Measurements from ENCODE around the gene SORBS2. TPM values are rescaled to one million over a fixed set of nuclear protein-coding genes. Genes with fewer than 3 reads are reported as not detected.

SORBS2 gene
- total RNA-seq, 2 experiments from 2014 or later: not detected

DNA sequence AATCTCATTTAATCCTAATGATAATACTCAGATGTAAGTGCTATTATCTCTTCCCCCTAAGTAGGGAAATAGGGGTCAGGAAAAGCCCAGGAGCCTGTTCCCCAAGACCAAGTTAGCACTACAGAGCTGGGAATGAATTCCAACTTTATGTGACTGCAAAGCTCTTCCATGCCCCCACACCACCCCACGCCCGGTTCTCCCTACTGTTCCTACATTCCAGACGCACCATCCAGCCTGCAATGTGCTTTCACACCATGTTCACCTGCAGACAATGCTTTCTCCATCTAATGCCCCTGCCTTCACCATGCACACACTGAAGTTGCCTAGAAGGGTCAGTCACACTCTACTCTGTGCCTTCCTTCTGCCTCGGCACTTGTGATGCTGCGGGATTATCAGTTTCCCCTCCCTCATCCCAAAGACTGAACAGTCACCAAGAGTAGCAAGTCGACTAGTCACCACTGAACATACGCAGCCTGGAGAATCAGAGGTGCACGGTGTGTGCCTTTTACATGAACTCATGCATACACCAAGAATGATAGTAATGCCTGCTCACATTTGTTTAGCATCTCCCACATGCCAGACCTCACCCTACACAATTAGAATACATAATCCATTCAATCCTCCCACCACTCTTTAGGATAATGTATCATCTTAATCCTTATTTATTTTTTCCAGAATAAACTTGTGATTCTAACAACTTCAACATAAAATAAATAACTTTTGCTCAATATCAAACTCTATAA is 14.2 kb downstream of the SORBS2 start:
- Histone ChIP-seq H3K27ac (ENCODE audit: low read depth in 1 of 2, low read length in 2 of 2) (no peak overlapping the region), H3K9me3 (ENCODE audit: control insufficient read depth in 1 of 2, insufficient read depth in 1 of 2, low read length in 2 of 2) (peaks cover 0 to 4% of the 10 kb centered on the region in 2 experiments), H3K36me3 (ENCODE audit: insufficient read depth, low read length) (no peaks in the 10 kb centered on the region), H3K4me1 (ENCODE audit: insufficient read depth, low read length) (no peaks in the 10 kb centered on the region), H3K27me3 (ENCODE audit: control insufficient read depth in 1 of 2, insufficient read depth in 2 of 2, low read length in 2 of 2) (no peaks in the 10 kb centered on the region), H3K4me3 (ENCODE audit: low read length) (no peak overlapping the region)
- POLR2A ChIA-PET: no interaction called here
- TF ChIP-seq, protein P1, sequence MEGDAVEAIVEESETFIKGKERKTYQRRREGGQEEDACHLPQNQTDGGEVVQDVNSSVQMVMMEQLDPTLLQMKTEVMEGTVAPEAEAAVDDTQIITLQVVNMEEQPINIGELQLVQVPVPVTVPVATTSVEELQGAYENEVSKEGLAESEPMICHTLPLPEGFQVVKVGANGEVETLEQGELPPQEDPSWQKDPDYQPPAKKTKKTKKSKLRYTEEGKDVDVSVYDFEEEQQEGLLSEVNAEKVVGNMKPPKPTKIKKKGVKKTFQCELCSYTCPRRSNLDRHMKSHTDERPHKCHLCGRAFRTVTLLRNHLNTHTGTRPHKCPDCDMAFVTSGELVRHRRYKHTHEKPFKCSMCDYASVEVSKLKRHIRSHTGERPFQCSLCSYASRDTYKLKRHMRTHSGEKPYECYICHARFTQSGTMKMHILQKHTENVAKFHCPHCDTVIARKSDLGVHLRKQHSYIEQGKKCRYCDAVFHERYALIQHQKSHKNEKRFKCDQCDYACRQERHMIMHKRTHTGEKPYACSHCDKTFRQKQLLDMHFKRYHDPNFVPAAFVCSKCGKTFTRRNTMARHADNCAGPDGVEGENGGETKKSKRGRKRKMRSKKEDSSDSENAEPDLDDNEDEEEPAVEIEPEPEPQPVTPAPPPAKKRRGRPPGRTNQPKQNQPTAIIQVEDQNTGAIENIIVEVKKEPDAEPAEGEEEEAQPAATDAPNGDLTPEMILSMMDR (IDR thresholded peaks at IDR 0.05): no peak
- Mint-ChIP-seq H3K27me3 (peaks cover 6% of the 10 kb centered on the region), H3K27ac (no peak overlapping the region), H3K4me3 (no peak overlapping the region), H3K36me3 (ENCODE audit: low read depth) (no peaks in the 10 kb centered on the region), H3K9me3 (peaks cover 3% of the 10 kb centered on the region), H3K4me1 (ENCODE audit: low read depth) (no peaks in the 10 kb centered on the region)
- CTCF ChIA-PET: no interaction called here
- no peak for ATAC-seq (ENCODE audit: poor library complexity)
- DNase-seq: no peak
- intact Hi-C loops (cut with DNase I, micrococcal nuclease): no loop called here

DNA sequence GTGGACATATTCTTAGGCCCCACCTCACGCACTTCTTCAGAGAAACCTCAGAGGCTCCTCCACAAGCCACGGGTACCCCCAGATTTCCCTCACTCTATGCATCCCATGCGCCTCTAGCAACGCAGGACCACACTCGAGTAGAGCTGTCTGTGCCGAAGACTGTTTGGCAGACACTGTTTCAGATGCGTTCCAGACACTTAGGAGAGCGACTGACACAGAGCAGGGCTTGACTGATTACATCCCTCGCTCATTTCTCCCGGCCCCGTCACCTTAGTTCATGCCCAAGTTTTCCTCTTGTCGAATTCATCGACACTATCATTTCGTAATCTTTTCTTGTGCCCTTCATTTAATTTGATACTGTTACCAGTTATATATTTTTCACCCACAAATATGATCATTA is 15.0 kb downstream of the SORBS2 start:
- H3K9me3 ChIP-seq (ENCODE audit: control insufficient read depth in 1 of 2, insufficient read depth in 1 of 2, low read length in 2 of 2): peaks cover 0 to 4% of the 10 kb centered on the region in 2 experiments
- no peak overlapping the region for H3K27ac Mint-ChIP-seq
- no peak overlapping the region for H3K4me3 ChIP-seq (ENCODE audit: low read length)
- H3K4me1 Mint-ChIP-seq (ENCODE audit: low read depth): no peaks in the 10 kb centered on the region
- H3K36me3 Mint-ChIP-seq (ENCODE audit: low read depth): no peaks in the 10 kb centered on the region
- ChIA-PET CTCF (no interaction called here), POLR2A (no interaction called here)
- no peaks in the 10 kb centered on the region for H3K4me1 ChIP-seq (ENCODE audit: insufficient read depth, low read length)
- no peak overlapping the region for H3K4me3 Mint-ChIP-seq
- intact Hi-C loops (cut with DNase I, micrococcal nuclease): no loop called here
- TF ChIP-seq, protein P1 (IDR thresholded peaks at IDR 0.05): no peak
- no peaks in the 10 kb centered on the region for H3K36me3 ChIP-seq (ENCODE audit: insufficient read depth, low read length)
- H3K27ac ChIP-seq (ENCODE audit: low read depth in 1 of 2, low read length in 2 of 2): no peak overlapping the region
- peaks cover 6% of the 10 kb centered on the region for H3K27me3 Mint-ChIP-seq
- no peaks in the 10 kb centered on the region for H3K27me3 ChIP-seq (ENCODE audit: control insufficient read depth in 1 of 2, insufficient read depth in 2 of 2, low read length in 2 of 2)
- DNase-seq (no peak), ATAC-seq (ENCODE audit: poor library complexity) (no peak)
- peaks cover 3% of the 10 kb centered on the region for H3K9me3 Mint-ChIP-seq

DNA sequence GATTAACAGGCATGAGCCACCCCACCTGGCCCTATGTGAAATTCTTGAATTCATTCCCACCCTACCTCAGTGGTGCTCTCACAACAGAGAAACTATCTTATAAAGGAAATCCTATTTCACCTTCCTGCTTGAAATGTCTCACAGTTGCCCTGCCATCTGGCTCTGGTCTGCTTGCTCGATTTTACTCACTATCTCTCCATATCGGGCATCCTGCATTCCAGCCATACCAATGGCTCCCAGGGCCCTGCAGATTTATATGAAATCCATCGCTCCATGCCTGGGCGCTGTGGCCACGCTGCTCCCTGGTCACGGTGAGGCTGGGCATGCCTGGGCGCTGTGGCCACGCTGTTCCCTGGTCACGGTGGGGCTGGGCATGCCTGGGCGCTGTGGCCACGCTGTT is 15.8 kb downstream of the SORBS2 start:
- Histone ChIP-seq H3K4me1 (ENCODE audit: insufficient read depth, low read length) (no peaks in the 10 kb centered on the region), H3K27me3 (ENCODE audit: control insufficient read depth in 1 of 2, insufficient read depth in 2 of 2, low read length in 2 of 2) (no peaks in the 10 kb centered on the region), H3K27ac (ENCODE audit: low read depth in 1 of 2, low read length in 2 of 2) (no peak overlapping the region), H3K4me3 (ENCODE audit: low read length) (no peak overlapping the region), H3K9me3 (ENCODE audit: control insufficient read depth in 1 of 2, insufficient read depth in 1 of 2, low read length in 2 of 2) (peaks cover 0 to 4% of the 10 kb centered on the region in 2 experiments), H3K36me3 (ENCODE audit: insufficient read depth, low read length) (no peaks in the 10 kb centered on the region)
- POLR2A ChIA-PET: no interaction called here
- CTCF ChIA-PET: no interaction called here
- H3K27ac Mint-ChIP-seq: no peak overlapping the region
- no peaks in the 10 kb centered on the region for H3K4me1 Mint-ChIP-seq (ENCODE audit: low read depth)
- H3K36me3 Mint-ChIP-seq (ENCODE audit: low read depth): no peaks in the 10 kb centered on the region
- no peak for ATAC-seq (ENCODE audit: poor library complexity)
- H3K4me3 Mint-ChIP-seq: no peak overlapping the region
- no peak for DNase-seq
- intact Hi-C loops (cut with DNase I, micrococcal nuclease): no loop called here
- peaks cover 3% of the 10 kb centered on the region for H3K9me3 Mint-ChIP-seq
- H3K27me3 Mint-ChIP-seq: peaks cover 6% of the 10 kb centered on the region
- TF ChIP-seq, protein P1 (IDR thresholded peaks at IDR 0.05): no peak
